ENCODE data around the gene HAPLN2.
A peak's percentile ranks its signal among the peaks of the same experiment; 100 is the strongest.

HAPLN2 gene

DNA sequence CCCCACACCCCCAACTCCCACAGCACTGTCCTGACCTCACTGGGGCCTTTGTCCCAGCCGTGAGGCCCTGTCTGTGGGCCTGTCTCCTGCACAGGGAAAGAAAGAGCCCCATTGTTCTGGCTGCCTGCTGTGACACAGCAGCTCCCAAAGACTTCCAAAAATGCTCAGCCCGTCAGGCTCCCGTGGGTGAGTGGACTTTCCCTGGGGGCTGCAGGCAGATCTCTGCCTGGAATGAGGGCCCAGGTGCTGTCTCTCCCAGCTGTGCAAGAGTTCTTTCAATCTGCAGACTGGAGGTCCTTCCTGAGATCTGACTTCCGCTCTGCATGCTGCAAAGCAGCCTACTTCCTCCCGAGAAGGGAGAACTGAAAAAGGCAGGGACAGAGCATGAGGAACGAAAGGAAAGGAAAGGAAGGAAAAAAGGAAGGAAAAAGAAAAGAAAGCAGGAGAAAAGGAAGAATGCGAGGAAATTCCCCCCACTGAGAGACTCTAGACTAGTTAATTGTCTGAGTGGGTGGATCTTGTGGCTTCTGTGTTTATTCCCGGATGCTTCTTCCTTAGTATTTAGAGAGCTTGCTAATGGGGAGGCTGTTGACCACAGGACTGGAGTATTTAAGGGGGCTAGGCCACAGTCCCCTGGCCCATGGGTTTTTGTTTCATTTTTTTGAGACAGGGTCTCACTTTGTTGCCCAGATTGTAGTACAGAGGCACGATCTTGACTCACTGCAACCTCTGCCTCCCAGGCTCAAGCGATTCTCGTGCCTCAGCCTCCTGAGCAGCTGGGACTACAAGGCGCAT lies 43.0 kb downstream of the HAPLN2 start:
- H2BK120ac ChIP-seq (ENCODE audit: low read depth, low read length), result peak overlapping the region; percentile 95
- peaks cover 59 to 70% of the 10 kb centered on the region in 2 donors for H3K4me1 ChIP-seq (ENCODE audit: control insufficient read depth in 2 of 2, insufficient read depth in 1 of 2, low read depth in 1 of 2, low read length in 2 of 2)
- H3K18ac ChIP-seq (ENCODE audit: low read length), result peak overlapping the region; percentile 73
- H2AK5ac ChIP-seq (ENCODE audit: low read depth, low read length), result peak overlapping the region; percentile 84
- H4K8ac ChIP-seq (ENCODE audit: low read depth, low read length), result no peak overlapping the region
- H3K79me1 ChIP-seq (ENCODE audit: low read depth, low read length), result peaks cover 4% of the 10 kb centered on the region
- peak overlapping the region; percentile 58 for H3K4ac ChIP-seq (ENCODE audit: low read length)
- no peak overlapping the region for H4K91ac ChIP-seq (ENCODE audit: low read depth, low read length, poor library complexity)
- H3K23ac ChIP-seq (ENCODE audit: low read depth, low read length, poor library complexity), result no peak overlapping the region
- WGBS, 2 donors (ENCODE audit: extremely low coverage in 2 of 2, insufficient read length in 2 of 2, insufficient replicate concordance in 1 of 2), result no CpG with 5 or more reads among the region's 12 CpGs
- H3K9ac ChIP-seq (ENCODE audit: low read depth, low read length, poor library complexity), result no peak overlapping the region
- H2BK15ac ChIP-seq (ENCODE audit: low read length), result peak overlapping the region; percentile 62
- H3K4me2 ChIP-seq (ENCODE audit: insufficient read depth, low read length, poor library complexity, severe bottlenecking), result no peak overlapping the region
- H3K27ac ChIP-seq (replicated peaks; ENCODE audit: low read length), result peak overlapping the region; percentile 70
- peaks cover 0 to 14% (median 0%) of the 10 kb centered on the region in 3 experiments for H3K27me3 ChIP-seq (ENCODE audit: control insufficient read depth in 3 of 3, insufficient read depth in 3 of 3, low read depth in 1 of 3, low read length in 3 of 3)
- no peaks in the 10 kb centered on the region for H3K36me3 ChIP-seq (replicated peaks in 1 of 2; ENCODE audit: control insufficient read depth in 2 of 2, insufficient read depth in 2 of 2, low read length in 2 of 2)
- peak overlapping the region in 1 of 2 donors; percentile 50 for H3K4me3 ChIP-seq (ENCODE audit: low read length in 2 of 2)
- no peak overlapping the region for H3K14ac ChIP-seq (ENCODE audit: low read length)
- peak overlapping the region; percentile 2 for H2AFZ ChIP-seq (ENCODE audit: low read length)
- H2BK5ac ChIP-seq (ENCODE audit: low read length), result peak overlapping the region; percentile 89
- DNase-seq (ENCODE audit: low spot score), result no peak
- no peaks in the 10 kb centered on the region for H3K9me3 ChIP-seq (replicated peaks in 1 of 2; ENCODE audit: control insufficient read depth in 2 of 2, insufficient read depth in 1 of 2, low read depth in 1 of 2, low read length in 2 of 2)
- H2BK12ac ChIP-seq (ENCODE audit: low read length), result no peak overlapping the region

DNA sequence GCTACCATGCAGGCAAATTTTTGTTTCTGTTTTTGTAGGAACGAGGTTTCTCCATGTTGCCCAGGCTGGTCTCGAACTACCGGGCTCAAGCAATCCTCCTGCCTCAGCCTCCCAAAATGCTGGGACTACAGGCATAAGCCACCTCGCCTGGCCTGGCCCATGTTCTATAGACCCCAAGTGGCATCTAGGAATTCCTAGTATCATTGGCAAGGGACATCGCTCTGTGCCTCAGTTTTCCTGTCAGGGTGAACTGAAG lies 43.5 kb downstream of the HAPLN2 start:
- Histone ChIP-seq H3K27ac (replicated peaks; ENCODE audit: low read length) (peak overlapping the region; percentile 50), H2BK15ac (ENCODE audit: low read length) (peak overlapping the region; percentile 62), H3K27me3 (ENCODE audit: control insufficient read depth in 3 of 3, insufficient read depth in 3 of 3, low read depth in 1 of 3, low read length in 3 of 3) (peaks cover 0 to 10% (median 0%) of the 10 kb centered on the region in 3 experiments), H3K9me3 (replicated peaks in 1 of 2; ENCODE audit: control insufficient read depth in 2 of 2, insufficient read depth in 1 of 2, low read depth in 1 of 2, low read length in 2 of 2) (no peaks in the 10 kb centered on the region), H2AFZ (ENCODE audit: low read length) (no peak overlapping the region), H3K23ac (ENCODE audit: low read depth, low read length, poor library complexity) (no peak overlapping the region), H2AK5ac (ENCODE audit: low read depth, low read length) (peak overlapping the region; percentile 84), H3K18ac (ENCODE audit: low read length) (peak overlapping the region; percentile 73), H4K91ac (ENCODE audit: low read depth, low read length, poor library complexity) (no peak overlapping the region), H3K4me3 (ENCODE audit: low read length in 2 of 2) (no peak overlapping the region), H3K4ac (ENCODE audit: low read length) (peak overlapping the region; percentile 39), H3K4me1 (ENCODE audit: control insufficient read depth in 2 of 2, insufficient read depth in 1 of 2, low read depth in 1 of 2, low read length in 2 of 2) (peaks cover 61 to 73% of the 10 kb centered on the region in 2 donors), H3K14ac (ENCODE audit: low read length) (no peak overlapping the region), H3K79me1 (ENCODE audit: low read depth, low read length) (peaks cover 4% of the 10 kb centered on the region), H3K9ac (ENCODE audit: low read depth, low read length, poor library complexity) (no peak overlapping the region), H2BK12ac (ENCODE audit: low read length) (no peak overlapping the region), H3K36me3 (replicated peaks in 1 of 2; ENCODE audit: control insufficient read depth in 2 of 2, insufficient read depth in 2 of 2, low read length in 2 of 2) (no peaks in the 10 kb centered on the region), H3K4me2 (ENCODE audit: insufficient read depth, low read length, poor library complexity, severe bottlenecking) (no peak overlapping the region), H2BK120ac (ENCODE audit: low read depth, low read length) (no peak overlapping the region), H4K8ac (ENCODE audit: low read depth, low read length) (no peak overlapping the region), H2BK5ac (ENCODE audit: low read length) (no peak overlapping the region)
- DNase-seq (ENCODE audit: low spot score), result no peak
- no CpG with 5 or more reads among the region's 5 CpGs for whole genome bisulfite sequencing, 2 donors (ENCODE audit: extremely low coverage in 2 of 2, insufficient read length in 2 of 2, insufficient replicate concordance in 1 of 2)

DNA sequence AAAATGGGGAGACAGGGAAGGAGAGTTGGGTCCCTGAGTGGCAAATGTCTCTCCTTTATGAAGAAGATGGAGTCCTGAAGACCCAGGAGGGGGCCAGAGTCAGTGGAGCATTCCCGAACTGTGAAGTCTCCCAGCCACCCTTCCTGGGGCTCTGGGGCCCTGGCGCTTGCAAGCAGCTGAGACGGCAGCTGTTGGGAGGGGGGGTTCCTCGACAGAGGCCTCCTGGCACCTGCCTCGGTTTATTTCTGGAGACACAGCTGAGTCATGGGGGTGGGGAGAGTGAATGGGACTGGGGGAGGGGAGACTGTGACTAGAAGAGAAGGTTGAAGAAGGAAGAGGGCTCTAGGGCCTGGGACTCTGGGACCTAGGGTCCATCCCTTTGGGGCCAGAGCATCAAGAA lies 44.0 kb downstream of the HAPLN2 start:
- peak overlapping the region; percentile 14 for H2BK12ac ChIP-seq (ENCODE audit: low read length)
- H3K4ac ChIP-seq (ENCODE audit: low read length), result no peak overlapping the region
- H4K91ac ChIP-seq (ENCODE audit: low read depth, low read length, poor library complexity), result no peak overlapping the region
- no peak overlapping the region for H3K9ac ChIP-seq (ENCODE audit: low read depth, low read length, poor library complexity)
- H2BK120ac ChIP-seq (ENCODE audit: low read depth, low read length), result no peak overlapping the region
- no peak for DNase-seq (ENCODE audit: low spot score)
- H2BK15ac ChIP-seq (ENCODE audit: low read length), result peak overlapping the region; percentile 62
- no peak overlapping the region for H2AFZ ChIP-seq (ENCODE audit: low read length)
- peaks cover 0 to 5% (median 0%) of the 10 kb centered on the region in 3 experiments for H3K27me3 ChIP-seq (ENCODE audit: control insufficient read depth in 3 of 3, insufficient read depth in 3 of 3, low read depth in 1 of 3, low read length in 3 of 3)
- peaks cover 4% of the 10 kb centered on the region for H3K79me1 ChIP-seq (ENCODE audit: low read depth, low read length)
- no peaks in the 10 kb centered on the region for H3K9me3 ChIP-seq (replicated peaks in 1 of 2; ENCODE audit: control insufficient read depth in 2 of 2, insufficient read depth in 1 of 2, low read depth in 1 of 2, low read length in 2 of 2)
- peaks cover 0 to 1% of the 10 kb centered on the region in 2 donors for H3K36me3 ChIP-seq (replicated peaks in 1 of 2; ENCODE audit: control insufficient read depth in 2 of 2, insufficient read depth in 2 of 2, low read length in 2 of 2)
- no peak overlapping the region for H3K23ac ChIP-seq (ENCODE audit: low read depth, low read length, poor library complexity)
- peak overlapping the region; percentile 82 for H3K27ac ChIP-seq (replicated peaks; ENCODE audit: low read length)
- no peak overlapping the region for H4K8ac ChIP-seq (ENCODE audit: low read depth, low read length)
- H3K4me1 ChIP-seq (ENCODE audit: control insufficient read depth in 2 of 2, insufficient read depth in 1 of 2, low read depth in 1 of 2, low read length in 2 of 2), result peaks cover 65 to 73% of the 10 kb centered on the region in 2 donors
- H2AK5ac ChIP-seq (ENCODE audit: low read depth, low read length), result peak overlapping the region; percentile 38
- H2BK5ac ChIP-seq (ENCODE audit: low read length), result peak overlapping the region; percentile 25
- WGBS, 2 donors (ENCODE audit: extremely low coverage in 2 of 2, insufficient read length in 2 of 2, insufficient replicate concordance in 1 of 2), result no CpG with 5 or more reads among the region's 5 CpGs
- peak overlapping the region; percentile 84 for H3K18ac ChIP-seq (ENCODE audit: low read length)
- no peak overlapping the region for H3K14ac ChIP-seq (ENCODE audit: low read length)
- no peak overlapping the region for H3K4me3 ChIP-seq (ENCODE audit: low read length in 2 of 2)
- no peak overlapping the region for H3K4me2 ChIP-seq (ENCODE audit: insufficient read depth, low read length, poor library complexity, severe bottlenecking)

DNA sequence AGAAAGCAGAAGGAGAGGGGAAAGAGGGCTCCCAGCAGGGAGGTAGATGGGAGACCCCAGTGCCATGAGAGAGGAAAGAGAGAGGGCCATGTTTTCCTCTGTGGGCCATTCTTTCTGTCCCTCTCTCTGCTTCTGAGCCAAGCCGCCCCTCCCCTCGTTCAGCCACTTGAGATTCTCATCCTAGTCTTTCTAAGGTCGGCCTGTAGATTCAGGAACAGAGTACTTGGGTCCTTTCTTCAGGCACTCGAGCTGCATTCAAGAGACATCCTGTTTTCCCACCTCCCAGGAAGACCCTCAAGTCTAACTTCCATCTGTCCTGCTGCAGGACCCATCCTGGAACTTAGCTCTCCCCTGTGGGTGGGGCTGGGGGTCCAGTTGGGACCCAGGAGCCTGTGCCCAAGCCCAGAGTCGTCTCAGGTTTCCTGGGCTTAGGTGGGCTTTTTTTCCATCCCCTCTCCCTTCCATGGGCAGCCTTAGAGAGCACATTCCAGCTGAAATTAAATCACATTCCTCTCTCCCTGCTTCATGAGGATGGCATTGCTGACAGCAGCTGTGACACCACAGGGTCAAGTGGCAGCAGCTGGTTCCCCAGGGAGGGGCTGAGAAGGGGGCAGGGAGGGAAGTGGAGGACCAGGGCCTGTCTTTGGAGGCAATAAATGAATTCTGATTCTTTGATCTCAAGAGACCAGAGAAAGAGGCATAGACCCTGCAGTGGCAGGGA lies 45.0 kb downstream of the HAPLN2 start:
- Histone ChIP-seq H4K91ac (ENCODE audit: low read depth, low read length, poor library complexity) (no peak overlapping the region), H3K4ac (ENCODE audit: low read length) (no peak overlapping the region), H2BK12ac (ENCODE audit: low read length) (peak overlapping the region; percentile 89), H2BK120ac (ENCODE audit: low read depth, low read length) (peak overlapping the region; percentile 63), H3K18ac (ENCODE audit: low read length) (peak overlapping the region; percentile 44), H3K27me3 (ENCODE audit: control insufficient read depth in 3 of 3, insufficient read depth in 3 of 3, low read depth in 1 of 3, low read length in 3 of 3) (no peaks in the 10 kb centered on the region), H2BK5ac (ENCODE audit: low read length) (peak overlapping the region; percentile 25), H3K9ac (ENCODE audit: low read depth, low read length, poor library complexity) (no peak overlapping the region), H2AK5ac (ENCODE audit: low read depth, low read length) (peak overlapping the region; percentile 38), H3K9me3 (replicated peaks in 1 of 2; ENCODE audit: control insufficient read depth in 2 of 2, insufficient read depth in 1 of 2, low read depth in 1 of 2, low read length in 2 of 2) (no peaks in the 10 kb centered on the region), H3K79me1 (ENCODE audit: low read depth, low read length) (peaks cover 4% of the 10 kb centered on the region), H3K4me1 (ENCODE audit: control insufficient read depth in 2 of 2, insufficient read depth in 1 of 2, low read depth in 1 of 2, low read length in 2 of 2) (peaks cover 72 to 82% of the 10 kb centered on the region in 2 donors), H3K27ac (replicated peaks; ENCODE audit: low read length) (peak overlapping the region; percentile 82), H2AFZ (ENCODE audit: low read length) (no peak overlapping the region), H4K8ac (ENCODE audit: low read depth, low read length) (no peak overlapping the region), H3K36me3 (replicated peaks in 1 of 2; ENCODE audit: control insufficient read depth in 2 of 2, insufficient read depth in 2 of 2, low read length in 2 of 2) (peaks cover 0 to 1% of the 10 kb centered on the region in 2 donors), H3K4me2 (ENCODE audit: insufficient read depth, low read length, poor library complexity, severe bottlenecking) (peak overlapping the region; percentile 15), H3K4me3 (ENCODE audit: low read length in 2 of 2) (peak overlapping the region in 1 of 2 donors; percentile 9), H3K14ac (ENCODE audit: low read length) (peak overlapping the region; percentile 66), H2BK15ac (ENCODE audit: low read length) (peak overlapping the region; percentile 77), H3K23ac (ENCODE audit: low read depth, low read length, poor library complexity) (peak overlapping the region; percentile 16)
- no CpG with 5 or more reads among the region's 5 CpGs for WGBS, 2 donors (ENCODE audit: extremely low coverage in 2 of 2, insufficient read length in 2 of 2, insufficient replicate concordance in 1 of 2)
- DNase-seq (ENCODE audit: low spot score), result no peak

All from neuronal stem cell (in vitro differentiated cells).